Chondrocyte (in vitro differentiated cells): ENCODE results near the gene CRYGN. TPM values are rescaled to one million over a fixed set of nuclear protein-coding genes. Genes with fewer than 3 reads are reported as not detected.

Source experiments
- DNase-seq: peaks from one replicate; pipeline ENCODE4 v3.0.0; 2021; ENCODE audit warnings: mixed read lengths, low spot score
- H3K27ac Mint-ChIP-seq: one replicate; pipeline ENCODE4 v1.8.0; 2021; ENCODE audit warnings: mild to moderate bottlenecking, moderate library complexity, mixed read lengths; ENCODE audit not compliant: unreplicated experiment
- H3K27me3 Mint-ChIP-seq: 2 replicates; pipeline ENCODE4 v1.8.0; 2021; ENCODE audit warnings: low read depth, mixed read lengths
- H3K36me3 Mint-ChIP-seq: 2 replicates; pipeline ENCODE4 v1.8.0; 2021; ENCODE audit warnings: low read depth, mixed read lengths
- H3K4me1 Mint-ChIP-seq: 2 replicates; pipeline ENCODE4 v1.8.0; 2021; ENCODE audit warnings: low read depth, mild to moderate bottlenecking, mixed read lengths
- H3K4me3 Mint-ChIP-seq: one replicate; pipeline ENCODE4 v1.8.0; 2021; ENCODE audit warnings: mild to moderate bottlenecking, moderate library complexity, mixed read lengths; ENCODE audit not compliant: unreplicated experiment
- H3K9me3 Mint-ChIP-seq: 2 replicates; pipeline ENCODE4 v1.8.0; 2021; ENCODE audit warnings: low read depth, mixed read lengths
- CTCF ChIP-seq: fragments of 200-600 bp; sonication (generic); IDR thresholded peaks from 2 replicates; pipeline ENCODE4 v1.5.0; 2021; ENCODE audit warnings: antibody characterized with exemption, mild to moderate bottlenecking, moderate library complexity
- microRNA-seq: library from miRNA; unstranded; fragments of <30 nt; microRNA quantifications from one replicate; pipeline ENCODE4 v1.2.0, GENCODE V29; 2020; ENCODE audit warnings: borderline number of aligned reads
- total RNA-seq: library from RNA; stranded (reverse); gene quantifications from 3 replicates; pipeline ENCODE4 v1.2.1, GENCODE V29; 2021

The CRYGN gene
- total RNA-seq, 1 donor from 2014 or later: not detected

GRCh38 chr7:151380199-151381097, 59.5 kb downstream of the CRYGN start:
- Mint-ChIP-seq H3K9me3 (no peaks in the 10 kb centered on the region), H3K4me3 (no peak overlapping the region), H3K27me3 (peaks cover 23% of the 10 kb centered on the region), H3K36me3 (peaks cover 19% of the 10 kb centered on the region), H3K27ac (no peak overlapping the region), H3K4me1 (peaks cover 7% of the 10 kb centered on the region)
- no peak for TF ChIP-seq CTCF
- peak; percentile 93 for DNase-seq

GRCh38 chr7:151379534-151380198, 60.3 kb downstream of the CRYGN start:
- H3K27ac Mint-ChIP-seq: no peak overlapping the region

GRCh38 chr7:151379193-151379520, 60.8 kb downstream of the CRYGN start:
- DNase-seq: no peak

More at GRCh38 chr7:151379534-151380198, 60.3 kb downstream of the CRYGN start:
- DNase-seq: no peak
- no peak overlapping the region for H3K4me3 Mint-ChIP-seq
- no peak for TF ChIP-seq CTCF
- peaks cover 23% of the 10 kb centered on the region for H3K27me3 Mint-ChIP-seq
- H3K9me3 Mint-ChIP-seq: no peaks in the 10 kb centered on the region
- H3K4me1 Mint-ChIP-seq: peaks cover 7% of the 10 kb centered on the region
- H3K36me3 Mint-ChIP-seq: peaks cover 19% of the 10 kb centered on the region

More at GRCh38 chr7:151379193-151379520, 60.8 kb downstream of the CRYGN start:
- Mint-ChIP-seq H3K36me3 (peaks cover 24% of the 10 kb centered on the region), H3K9me3 (no peaks in the 10 kb centered on the region), H3K27ac (no peak overlapping the region), H3K4me1 (peaks cover 7% of the 10 kb centered on the region), H3K27me3 (peaks cover 18% of the 10 kb centered on the region), H3K4me3 (no peak overlapping the region)
- TF ChIP-seq CTCF: no peak

Small RNA genes lying within 50 kb of the gene (microRNA-seq; reads per million reads assigned to microRNA genes)
- gene MIR3907: not detected

Other genes starting within 250 kb of the CRYGN start
- not detected in 3 replicates for gene H2BK1, start 229.7 kb downstream of the CRYGN start, total RNA-seq
- 35.8 to 42.2 TPM (median 37.7 TPM) in 3 replicates for gene ABCF2, start 212.9 kb downstream of the CRYGN start, total RNA-seq
- gene CHPF2, start 207.7 kb downstream of the CRYGN start, total RNA-seq: 98.3 to 135 TPM (median 101 TPM) in 3 replicates
- 105 to 125 TPM (median 120 TPM) in 3 replicates for gene SMARCD3, start 191.4 kb downstream of the CRYGN start, total RNA-seq
- 47.3 to 61.7 TPM (median 50.3 TPM) in 3 replicates for gene NUB1, start 98.3 kb downstream of the CRYGN start, total RNA-seq
- not detected in 3 replicates for gene WDR86, start 30.1 kb downstream of the CRYGN start, total RNA-seq
- 111 to 126 TPM (median 123 TPM) in 3 replicates for gene RHEB, start 79.8 kb upstream of the CRYGN start, total RNA-seq